ENCODE measurements around the gene NLRP1. TPM values are rescaled to one million over a fixed set of nuclear protein-coding genes. Genes with fewer than 3 reads are reported as not detected.

Gene NLRP1
- total and polyA plus RNA-seq, 2 experiments from 2014 or later: 42.9 to 64.8 TPM

DNA sequence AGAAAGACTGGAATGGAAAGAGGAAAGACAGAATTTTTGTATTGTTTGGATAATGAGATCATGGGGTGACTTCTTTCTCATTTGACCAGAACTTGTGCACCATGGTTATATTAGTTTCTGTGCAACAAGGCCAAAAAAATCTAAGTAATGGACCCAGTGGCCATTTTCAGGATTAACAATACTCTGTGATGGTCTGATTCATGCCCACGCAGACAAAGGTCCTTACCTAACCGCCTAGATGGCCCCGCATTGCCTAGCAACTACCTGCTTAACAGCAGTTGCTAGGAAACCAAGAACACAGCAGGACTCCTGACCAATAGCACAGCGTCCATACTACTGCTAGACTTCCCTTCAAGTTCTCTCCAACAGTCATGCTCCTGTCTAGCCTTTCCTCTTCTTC is 75.5 kb downstream of the NLRP1 start:
- TF ChIP-seq EZH2phosphoT487 (IDR thresholded peaks at IDR 0.05; ENCODE audit: low read depth, severe bottlenecking, unreplicated experiment) (no peak), EZH2 (IDR thresholded peaks at IDR 0.05; ENCODE audit: borderline replicate concordance) (no peak)
- TF ChIP-seq, protein P1, sequence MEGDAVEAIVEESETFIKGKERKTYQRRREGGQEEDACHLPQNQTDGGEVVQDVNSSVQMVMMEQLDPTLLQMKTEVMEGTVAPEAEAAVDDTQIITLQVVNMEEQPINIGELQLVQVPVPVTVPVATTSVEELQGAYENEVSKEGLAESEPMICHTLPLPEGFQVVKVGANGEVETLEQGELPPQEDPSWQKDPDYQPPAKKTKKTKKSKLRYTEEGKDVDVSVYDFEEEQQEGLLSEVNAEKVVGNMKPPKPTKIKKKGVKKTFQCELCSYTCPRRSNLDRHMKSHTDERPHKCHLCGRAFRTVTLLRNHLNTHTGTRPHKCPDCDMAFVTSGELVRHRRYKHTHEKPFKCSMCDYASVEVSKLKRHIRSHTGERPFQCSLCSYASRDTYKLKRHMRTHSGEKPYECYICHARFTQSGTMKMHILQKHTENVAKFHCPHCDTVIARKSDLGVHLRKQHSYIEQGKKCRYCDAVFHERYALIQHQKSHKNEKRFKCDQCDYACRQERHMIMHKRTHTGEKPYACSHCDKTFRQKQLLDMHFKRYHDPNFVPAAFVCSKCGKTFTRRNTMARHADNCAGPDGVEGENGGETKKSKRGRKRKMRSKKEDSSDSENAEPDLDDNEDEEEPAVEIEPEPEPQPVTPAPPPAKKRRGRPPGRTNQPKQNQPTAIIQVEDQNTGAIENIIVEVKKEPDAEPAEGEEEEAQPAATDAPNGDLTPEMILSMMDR (IDR thresholded peaks at IDR 0.05; ENCODE audit: poor library complexity): no peak
- Histone ChIP-seq H4K20me1 (ENCODE audit: insufficient read depth, poor library complexity, severe bottlenecking) (no peaks in the 10 kb centered on the region), H3K4me2 (no peak overlapping the region), H3K4me3 (no peak overlapping the region), H3K27me3 (no peaks in the 10 kb centered on the region), H3K4me1 (ENCODE audit: insufficient read depth) (no peaks in the 10 kb centered on the region), H2AFZ (no peak overlapping the region), H3K79me2 (no peaks in the 10 kb centered on the region), H3K36me3 (replicated peaks; ENCODE audit: insufficient read depth, low read depth) (no peaks in the 10 kb centered on the region), H3K27ac (no peak overlapping the region), H3K9me3 (ENCODE audit: low read depth) (no peaks in the 10 kb centered on the region), H3K9me2 (replicated peaks; ENCODE audit: insufficient read depth) (no peaks in the 10 kb centered on the region)
- peak; percentile 66 for DNase-seq (ENCODE audit: low spot score)
- 21% methylated on average over 4 of the region's 4 CpGs for WGBS (ENCODE audit: low lambda C conversion rate, missing lambda C conversion rate)

DNA sequence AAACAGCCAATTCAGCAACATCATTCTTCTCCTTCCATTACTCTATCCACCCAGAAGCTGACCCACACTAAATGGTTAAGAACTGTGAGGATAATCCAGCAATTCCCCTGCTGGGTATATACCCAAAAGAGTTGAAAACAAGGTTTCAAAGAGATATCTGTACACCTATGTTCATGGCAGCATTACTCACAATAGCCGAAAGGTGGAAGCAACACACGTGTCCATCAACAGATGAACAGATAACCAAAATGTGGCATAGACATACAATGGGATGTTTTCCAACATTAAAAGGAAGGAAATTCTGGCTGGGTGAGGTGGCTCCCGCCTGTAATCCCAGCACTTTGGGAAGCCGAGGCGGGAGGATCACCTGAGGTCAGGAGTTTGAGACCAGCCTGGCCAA is 78.0 kb downstream of the NLRP1 start:
- no peaks in the 10 kb centered on the region for H3K4me1 ChIP-seq (ENCODE audit: insufficient read depth)
- no peaks in the 10 kb centered on the region for H3K36me3 ChIP-seq (replicated peaks; ENCODE audit: insufficient read depth, low read depth)
- no peak for DNase-seq (ENCODE audit: low spot score)
- H3K9me2 ChIP-seq (replicated peaks; ENCODE audit: insufficient read depth): no peaks in the 10 kb centered on the region
- H3K27me3 ChIP-seq: peaks cover 3% of the 10 kb centered on the region
- WGBS (ENCODE audit: low lambda C conversion rate, missing lambda C conversion rate): 92% methylated on average over 5 of the region's 5 CpGs
- H4K20me1 ChIP-seq (ENCODE audit: insufficient read depth, poor library complexity, severe bottlenecking): no peaks in the 10 kb centered on the region
- no peak for TF ChIP-seq EZH2 (IDR thresholded peaks at IDR 0.05; ENCODE audit: borderline replicate concordance)
- no peak for TF ChIP-seq EZH2phosphoT487 (IDR thresholded peaks at IDR 0.05; ENCODE audit: low read depth, severe bottlenecking, unreplicated experiment)
- TF ChIP-seq, protein P1 (IDR thresholded peaks at IDR 0.05; ENCODE audit: poor library complexity): no peak
- no peaks in the 10 kb centered on the region for H3K9me3 ChIP-seq (ENCODE audit: low read depth)
- H3K79me2 ChIP-seq: no peaks in the 10 kb centered on the region
- H3K27ac ChIP-seq: no peak overlapping the region
- no peak overlapping the region for H3K4me2 ChIP-seq
- no peak overlapping the region for H2AFZ ChIP-seq
- H3K4me3 ChIP-seq: no peak overlapping the region

GRCh38 chr17:5502552-5502951 is 81.8 kb downstream of the NLRP1 start:
- no peaks in the 10 kb centered on the region for H3K9me2 ChIP-seq (replicated peaks; ENCODE audit: insufficient read depth)
- H4K20me1 ChIP-seq (ENCODE audit: insufficient read depth, poor library complexity, severe bottlenecking): no peaks in the 10 kb centered on the region
- H2AFZ ChIP-seq: no peak overlapping the region
- H3K27ac ChIP-seq: no peak overlapping the region
- H3K4me1 ChIP-seq (ENCODE audit: insufficient read depth): no peaks in the 10 kb centered on the region
- WGBS (ENCODE audit: low lambda C conversion rate, missing lambda C conversion rate): 96% methylated on average over 4 of the region's 4 CpGs
- no peaks in the 10 kb centered on the region for H3K36me3 ChIP-seq (replicated peaks; ENCODE audit: insufficient read depth, low read depth)
- no peak for DNase-seq (ENCODE audit: low spot score)
- H3K79me2 ChIP-seq: no peaks in the 10 kb centered on the region
- H3K9me3 ChIP-seq (ENCODE audit: low read depth): no peaks in the 10 kb centered on the region
- H3K4me3 ChIP-seq: no peak overlapping the region
- TF ChIP-seq EZH2 (IDR thresholded peaks at IDR 0.05; ENCODE audit: borderline replicate concordance) (no peak), EZH2phosphoT487 (IDR thresholded peaks at IDR 0.05; ENCODE audit: low read depth, severe bottlenecking, unreplicated experiment) (no peak)
- TF ChIP-seq, protein P1 (IDR thresholded peaks at IDR 0.05; ENCODE audit: poor library complexity): no peak
- peaks cover 21% of the 10 kb centered on the region for H3K27me3 ChIP-seq
- no peak overlapping the region for H3K4me2 ChIP-seq

DNA sequence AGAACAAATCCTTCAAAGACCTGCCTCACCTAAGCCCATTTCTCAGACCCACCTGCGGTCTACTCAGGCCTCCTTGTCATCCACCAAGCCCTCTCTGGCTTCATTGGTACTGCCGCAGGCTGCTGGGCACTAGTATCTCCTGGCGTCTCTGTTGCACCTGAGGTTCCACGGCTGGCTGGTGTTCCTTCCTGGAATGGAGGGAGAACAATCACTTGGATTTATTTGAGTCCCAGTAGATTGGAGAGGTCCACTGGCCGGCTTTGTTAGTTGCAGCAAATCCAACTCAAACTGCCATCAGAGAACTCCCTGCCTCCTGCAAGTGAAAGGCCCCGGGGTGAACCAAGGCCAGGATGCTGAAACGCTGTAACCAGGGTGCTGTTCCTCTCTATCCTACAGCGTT is 82.6 kb downstream of the NLRP1 start:
- no peaks in the 10 kb centered on the region for H3K79me2 ChIP-seq
- H3K27ac ChIP-seq: peak overlapping the region; percentile 5
- H3K27me3 ChIP-seq: peaks cover 21% of the 10 kb centered on the region
- no peaks in the 10 kb centered on the region for H4K20me1 ChIP-seq (ENCODE audit: insufficient read depth, poor library complexity, severe bottlenecking)
- H3K36me3 ChIP-seq (replicated peaks; ENCODE audit: insufficient read depth, low read depth): no peaks in the 10 kb centered on the region
- TF ChIP-seq EZH2phosphoT487 (IDR thresholded peaks at IDR 0.05; ENCODE audit: low read depth, severe bottlenecking, unreplicated experiment) (no peak), EZH2 (IDR thresholded peaks at IDR 0.05; ENCODE audit: borderline replicate concordance) (no peak)
- TF ChIP-seq, protein P1 (IDR thresholded peaks at IDR 0.05; ENCODE audit: poor library complexity): no peak
- no peaks in the 10 kb centered on the region for H3K9me2 ChIP-seq (replicated peaks; ENCODE audit: insufficient read depth)
- peak overlapping the region; percentile 92 for H3K4me2 ChIP-seq
- DNase-seq (ENCODE audit: low spot score): no peak
- WGBS (ENCODE audit: low lambda C conversion rate, missing lambda C conversion rate): 90% methylated on average over 8 of the region's 8 CpGs
- H3K4me1 ChIP-seq (ENCODE audit: insufficient read depth): no peaks in the 10 kb centered on the region
- no peaks in the 10 kb centered on the region for H3K9me3 ChIP-seq (ENCODE audit: low read depth)
- no peak overlapping the region for H2AFZ ChIP-seq
- no peak overlapping the region for H3K4me3 ChIP-seq
